Measurements from ENCODE around the gene C7orf57.

Gene C7orf57

GRCh38 chr7:48038815-48039506 lies 3.6 kb downstream of the C7orf57 start:
- no peak overlapping the region for H3K23ac ChIP-seq (ENCODE audit: low read length)
- no peak overlapping the region for H3K4ac ChIP-seq (ENCODE audit: low read depth, low read length)
- H3K27me3 ChIP-seq (ENCODE audit: insufficient read depth, low read length, poor library complexity) = peaks cover 4% of the 10 kb centered on the region
- H4K5ac ChIP-seq (ENCODE audit: low read length) = no peak overlapping the region
- no peak overlapping the region for H2BK15ac ChIP-seq (replicated peaks; ENCODE audit: low read depth)
- H3K56ac ChIP-seq (ENCODE audit: low read length) = peak overlapping the region; percentile 73
- H2BK5ac ChIP-seq (ENCODE audit: low read length) = peak overlapping the region; percentile 86
- no peak overlapping the region for H3K4me3 ChIP-seq (ENCODE audit: low read length)
- peak overlapping the region; percentile 76 for H3K27ac ChIP-seq (ENCODE audit: low read depth, low read length)
- H2AK5ac ChIP-seq (ENCODE audit: low read length) = no peak overlapping the region
- H2BK120ac ChIP-seq (ENCODE audit: low read depth, low read length) = no peak overlapping the region
- peak; percentile 80 for DNase-seq
- no peaks in the 10 kb centered on the region for H3K36me3 ChIP-seq (ENCODE audit: control insufficient read depth, insufficient read depth, low read length)
- no CpG with 5 or more reads among the region's 5 CpGs for WGBS (ENCODE audit: extremely low coverage, insufficient coverage, low lambda C conversion rate)
- H3K79me1 ChIP-seq (ENCODE audit: low read length) = no peaks in the 10 kb centered on the region
- H3K9ac ChIP-seq (ENCODE audit: low read length) = no peak overlapping the region
- H3K4me1 ChIP-seq (ENCODE audit: control insufficient read depth, low read depth, low read length) = peaks cover 10% of the 10 kb centered on the region
- no peaks in the 10 kb centered on the region for H3K79me2 ChIP-seq (ENCODE audit: control insufficient read depth, insufficient read depth, low read length)
- H3K4me2 ChIP-seq (ENCODE audit: low read length) = no peak overlapping the region
- H3K18ac ChIP-seq (ENCODE audit: low read length) = no peak overlapping the region
- no peak overlapping the region for H4K8ac ChIP-seq (ENCODE audit: low read depth, low read length)

GRCh38 chr7:48040944-48041652 lies 5.8 kb downstream of the C7orf57 start:
- peaks cover 10% of the 10 kb centered on the region for H3K4me1 ChIP-seq (ENCODE audit: control insufficient read depth, low read depth, low read length)

GRCh38 chr7:48041653-48041970 lies 6.3 kb downstream of the C7orf57 start:
- no peak overlapping the region for H4K5ac ChIP-seq (ENCODE audit: low read length)
- no CpG with 5 or more reads among the region's 3 CpGs for WGBS (ENCODE audit: extremely low coverage, insufficient coverage, low lambda C conversion rate)
- peak; percentile 28 for DNase-seq
- H4K8ac ChIP-seq (ENCODE audit: low read depth, low read length) = no peak overlapping the region
- no peaks in the 10 kb centered on the region for H3K79me1 ChIP-seq (ENCODE audit: low read length)
- no peaks in the 10 kb centered on the region for H3K79me2 ChIP-seq (ENCODE audit: control insufficient read depth, insufficient read depth, low read length)
- H3K23ac ChIP-seq (ENCODE audit: low read length) = no peak overlapping the region
- peaks cover 10% of the 10 kb centered on the region for H3K4me1 ChIP-seq (ENCODE audit: control insufficient read depth, low read depth, low read length)
- no peak overlapping the region for H2BK15ac ChIP-seq (replicated peaks; ENCODE audit: low read depth)
- H3K9ac ChIP-seq (ENCODE audit: low read length) = no peak overlapping the region
- peak overlapping the region; percentile 51 for H3K56ac ChIP-seq (ENCODE audit: low read length)
- no peak overlapping the region for H2BK5ac ChIP-seq (ENCODE audit: low read length)
- H2AK5ac ChIP-seq (ENCODE audit: low read length) = no peak overlapping the region
- H3K27me3 ChIP-seq (ENCODE audit: insufficient read depth, low read length, poor library complexity) = peaks cover under 1% of the 10 kb centered on the region
- H3K4ac ChIP-seq (ENCODE audit: low read depth, low read length) = peak overlapping the region; percentile 73
- peak overlapping the region; percentile 52 for H3K18ac ChIP-seq (ENCODE audit: low read length)
- no peaks in the 10 kb centered on the region for H3K36me3 ChIP-seq (ENCODE audit: control insufficient read depth, insufficient read depth, low read length)
- no peak overlapping the region for H3K27ac ChIP-seq (ENCODE audit: low read depth, low read length)
- no peak overlapping the region for H2BK120ac ChIP-seq (ENCODE audit: low read depth, low read length)
- no peak overlapping the region for H3K4me3 ChIP-seq (ENCODE audit: low read length)
- H3K4me2 ChIP-seq (ENCODE audit: low read length) = no peak overlapping the region

More at GRCh38 chr7:48040944-48041652, 5.8 kb downstream of the C7orf57 start:
- H3K27me3 ChIP-seq (ENCODE audit: insufficient read depth, low read length, poor library complexity) = peaks cover 4% of the 10 kb centered on the region
- peak overlapping the region; percentile 89 for H2BK120ac ChIP-seq (ENCODE audit: low read depth, low read length)
- peak overlapping the region; percentile 59 for H2BK5ac ChIP-seq (ENCODE audit: low read length)
- no peak overlapping the region for H3K27ac ChIP-seq (ENCODE audit: low read depth, low read length)
- no peak overlapping the region for H3K4me3 ChIP-seq (ENCODE audit: low read length)
- no CpG with 5 or more reads among the region's 18 CpGs for WGBS (ENCODE audit: extremely low coverage, insufficient coverage, low lambda C conversion rate)
- H3K56ac ChIP-seq (ENCODE audit: low read length) = peak overlapping the region; percentile 51
- H3K4ac ChIP-seq (ENCODE audit: low read depth, low read length) = peak overlapping the region; percentile 73
- no peak overlapping the region for H3K4me2 ChIP-seq (ENCODE audit: low read length)
- no peak for DNase-seq
- no peaks in the 10 kb centered on the region for H3K79me2 ChIP-seq (ENCODE audit: control insufficient read depth, insufficient read depth, low read length)
- H2AK5ac ChIP-seq (ENCODE audit: low read length) = peak overlapping the region; percentile 31
- peak overlapping the region; percentile 52 for H3K18ac ChIP-seq (ENCODE audit: low read length)
- H2BK15ac ChIP-seq (replicated peaks; ENCODE audit: low read depth) = no peak overlapping the region
- H4K5ac ChIP-seq (ENCODE audit: low read length) = no peak overlapping the region
- H4K8ac ChIP-seq (ENCODE audit: low read depth, low read length) = no peak overlapping the region
- no peak overlapping the region for H3K9ac ChIP-seq (ENCODE audit: low read length)
- no peaks in the 10 kb centered on the region for H3K36me3 ChIP-seq (ENCODE audit: control insufficient read depth, insufficient read depth, low read length)
- H3K79me1 ChIP-seq (ENCODE audit: low read length) = no peaks in the 10 kb centered on the region
- no peak overlapping the region for H3K23ac ChIP-seq (ENCODE audit: low read length)

GRCh38 chr7:48042216-48042615 lies 6.9 kb downstream of the C7orf57 start:
- no peaks in the 10 kb centered on the region for H3K79me2 ChIP-seq (ENCODE audit: control insufficient read depth, insufficient read depth, low read length)
- H3K4me2 ChIP-seq (ENCODE audit: low read length) = no peak overlapping the region
- no peak overlapping the region for H3K27ac ChIP-seq (ENCODE audit: low read depth, low read length)
- H2AK5ac ChIP-seq (ENCODE audit: low read length) = no peak overlapping the region
- no peak overlapping the region for H3K23ac ChIP-seq (ENCODE audit: low read length)
- no peak overlapping the region for H4K5ac ChIP-seq (ENCODE audit: low read length)
- no peak overlapping the region for H3K4ac ChIP-seq (ENCODE audit: low read depth, low read length)
- no peaks in the 10 kb centered on the region for H3K36me3 ChIP-seq (ENCODE audit: control insufficient read depth, insufficient read depth, low read length)
- H3K4me3 ChIP-seq (ENCODE audit: low read length) = no peak overlapping the region
- H2BK15ac ChIP-seq (replicated peaks; ENCODE audit: low read depth) = no peak overlapping the region
- no peaks in the 10 kb centered on the region for H3K79me1 ChIP-seq (ENCODE audit: low read length)
- peaks cover 10% of the 10 kb centered on the region for H3K4me1 ChIP-seq (ENCODE audit: control insufficient read depth, low read depth, low read length)
- no peak for DNase-seq
- H3K56ac ChIP-seq (ENCODE audit: low read length) = no peak overlapping the region
- no peak overlapping the region for H3K9ac ChIP-seq (ENCODE audit: low read length)
- no peak overlapping the region for H4K8ac ChIP-seq (ENCODE audit: low read depth, low read length)
- no peak overlapping the region for H2BK120ac ChIP-seq (ENCODE audit: low read depth, low read length)
- no peaks in the 10 kb centered on the region for H3K27me3 ChIP-seq (ENCODE audit: insufficient read depth, low read length, poor library complexity)
- no peak overlapping the region for H2BK5ac ChIP-seq (ENCODE audit: low read length)
- H3K18ac ChIP-seq (ENCODE audit: low read length) = no peak overlapping the region
- no CpG with 5 or more reads among the region's 3 CpGs for WGBS (ENCODE audit: extremely low coverage, insufficient coverage, low lambda C conversion rate)

- H2AK5ac ChIP-seq (ENCODE audit: low read length) = no peak overlapping the region
- H2BK15ac ChIP-seq (replicated peaks; ENCODE audit: low read depth) = no peak overlapping the region
Observed at GRCh38 chr7:48042636-48043035, 7.3 kb downstream of the C7orf57 start.

More at GRCh38 chr7:48042636-48043035, 7.3 kb downstream of the C7orf57 start:
- Histone ChIP-seq H2BK5ac (ENCODE audit: low read length) (peak overlapping the region; percentile 40), H3K4ac (ENCODE audit: low read depth, low read length) (no peak overlapping the region), H3K4me2 (ENCODE audit: low read length) (no peak overlapping the region), H3K56ac (ENCODE audit: low read length) (peak overlapping the region; percentile 65), H2BK120ac (ENCODE audit: low read depth, low read length) (no peak overlapping the region), H3K27ac (ENCODE audit: low read depth, low read length) (no peak overlapping the region), H3K4me1 (ENCODE audit: control insufficient read depth, low read depth, low read length) (peaks cover 10% of the 10 kb centered on the region), H4K8ac (ENCODE audit: low read depth, low read length) (no peak overlapping the region), H3K4me3 (ENCODE audit: low read length) (no peak overlapping the region), H3K79me2 (ENCODE audit: control insufficient read depth, insufficient read depth, low read length) (no peaks in the 10 kb centered on the region), H3K18ac (ENCODE audit: low read length) (no peak overlapping the region), H3K23ac (ENCODE audit: low read length) (no peak overlapping the region), H4K5ac (ENCODE audit: low read length) (no peak overlapping the region), H3K79me1 (ENCODE audit: low read length) (no peaks in the 10 kb centered on the region), H3K36me3 (ENCODE audit: control insufficient read depth, insufficient read depth, low read length) (no peaks in the 10 kb centered on the region), H3K9ac (ENCODE audit: low read length) (no peak overlapping the region), H3K27me3 (ENCODE audit: insufficient read depth, low read length, poor library complexity) (no peaks in the 10 kb centered on the region)
- WGBS (ENCODE audit: extremely low coverage, insufficient coverage, low lambda C conversion rate) = no CpG with 5 or more reads among the region's 3 CpGs
- DNase-seq = peak; percentile 30

Data from mesendoderm (in vitro differentiated cells).